Measurements from ENCODE around the gene IARS1. TPM values are rescaled to one million over a fixed set of nuclear protein-coding genes. Genes with fewer than 3 reads are reported as not detected.

IARS1 gene
- polyA plus RNA-seq, 1 donor from 2014 or later: 64.4 TPM

- no peak overlapping the region for H3K27ac ChIP-seq (ENCODE audit: low read length)
Measured at GRCh38 chr9:92263131-92263530, 30.4 kb downstream of the IARS1 start.

DNA sequence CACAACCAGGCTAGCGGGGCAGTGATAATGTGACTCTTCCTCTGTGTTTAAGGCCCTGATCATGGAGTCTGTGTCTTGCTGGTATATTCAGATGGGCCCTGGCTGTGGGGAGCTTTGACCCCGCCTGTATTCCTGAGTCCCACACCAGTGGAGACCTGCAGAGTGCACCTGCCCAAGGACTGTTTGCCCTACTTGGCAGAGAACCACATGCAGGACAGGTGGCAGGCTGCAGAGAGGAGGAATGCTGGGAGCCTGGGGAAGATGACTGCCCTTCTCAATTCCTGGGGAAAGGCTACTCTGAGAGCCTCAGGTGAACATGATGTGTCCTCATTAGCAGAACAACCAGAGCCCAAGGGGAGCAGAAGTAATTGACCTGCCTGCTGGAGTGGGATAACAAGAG, 36.2 kb downstream of the IARS1 start:
- Histone ChIP-seq H4K20me1 (ENCODE audit: insufficient read depth) (no peaks in the 10 kb centered on the region), H3F3A (ENCODE audit: insufficient read depth, low read length, poor library complexity, severe bottlenecking) (no peaks in the 10 kb centered on the region), H3K79me2 (replicated peaks; ENCODE audit: insufficient read depth, low read length) (no peaks in the 10 kb centered on the region), H3K9me2 (ENCODE audit: insufficient read depth, low read length) (no peaks in the 10 kb centered on the region), H3K27ac (ENCODE audit: low read length) (no peak overlapping the region), H3K4me2 (ENCODE audit: low read length) (no peak overlapping the region), H3K27me3 (ENCODE audit: insufficient read depth, low read depth, low read length) (no peaks in the 10 kb centered on the region), H3K9me3 (ENCODE audit: low read length) (no peaks in the 10 kb centered on the region), H3K36me3 (ENCODE audit: insufficient read depth, low read length) (peaks cover 5% of the 10 kb centered on the region), H3K4me3 (ENCODE audit: low read length) (no peak overlapping the region), H2AFZ (ENCODE audit: low read depth, low read length) (no peak overlapping the region), H3K9ac (ENCODE audit: low read length) (no peak overlapping the region)
- TF ChIP-seq EZH2 (IDR thresholded peaks at IDR 0.05; ENCODE audit: borderline replicate concordance, insufficient read depth, low read length, poor library complexity, severe bottlenecking) (no peak), CTCF (IDR thresholded peaks at IDR 0.05; ENCODE audit: poor library complexity, severe bottlenecking) (no peak), POLR2AphosphoS5 (IDR thresholded peaks at IDR 0.05) (no peak)
- TF ChIP-seq, protein P1, sequence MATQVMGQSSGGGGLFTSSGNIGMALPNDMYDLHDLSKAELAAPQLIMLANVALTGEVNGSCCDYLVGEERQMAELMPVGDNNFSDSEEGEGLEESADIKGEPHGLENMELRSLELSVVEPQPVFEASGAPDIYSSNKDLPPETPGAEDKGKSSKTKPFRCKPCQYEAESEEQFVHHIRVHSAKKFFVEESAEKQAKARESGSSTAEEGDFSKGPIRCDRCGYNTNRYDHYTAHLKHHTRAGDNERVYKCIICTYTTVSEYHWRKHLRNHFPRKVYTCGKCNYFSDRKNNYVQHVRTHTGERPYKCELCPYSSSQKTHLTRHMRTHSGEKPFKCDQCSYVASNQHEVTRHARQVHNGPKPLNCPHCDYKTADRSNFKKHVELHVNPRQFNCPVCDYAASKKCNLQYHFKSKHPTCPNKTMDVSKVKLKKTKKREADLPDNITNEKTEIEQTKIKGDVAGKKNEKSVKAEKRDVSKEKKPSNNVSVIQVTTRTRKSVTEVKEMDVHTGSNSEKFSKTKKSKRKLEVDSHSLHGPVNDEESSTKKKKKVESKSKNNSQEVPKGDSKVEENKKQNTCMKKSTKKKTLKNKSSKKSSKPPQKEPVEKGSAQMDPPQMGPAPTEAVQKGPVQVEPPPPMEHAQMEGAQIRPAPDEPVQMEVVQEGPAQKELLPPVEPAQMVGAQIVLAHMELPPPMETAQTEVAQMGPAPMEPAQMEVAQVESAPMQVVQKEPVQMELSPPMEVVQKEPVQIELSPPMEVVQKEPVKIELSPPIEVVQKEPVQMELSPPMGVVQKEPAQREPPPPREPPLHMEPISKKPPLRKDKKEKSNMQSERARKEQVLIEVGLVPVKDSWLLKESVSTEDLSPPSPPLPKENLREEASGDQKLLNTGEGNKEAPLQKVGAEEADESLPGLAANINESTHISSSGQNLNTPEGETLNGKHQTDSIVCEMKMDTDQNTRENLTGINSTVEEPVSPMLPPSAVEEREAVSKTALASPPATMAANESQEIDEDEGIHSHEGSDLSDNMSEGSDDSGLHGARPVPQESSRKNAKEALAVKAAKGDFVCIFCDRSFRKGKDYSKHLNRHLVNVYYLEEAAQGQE (IDR thresholded peaks at IDR 0.05; ENCODE audit: borderline replicate concordance): no peak

More at GRCh38 chr9:92263131-92263530, 30.4 kb downstream of the IARS1 start:
- Histone ChIP-seq H3K9me3 (ENCODE audit: low read length) (no peaks in the 10 kb centered on the region), H3K36me3 (ENCODE audit: insufficient read depth, low read length) (peaks cover 11% of the 10 kb centered on the region), H3K27me3 (ENCODE audit: insufficient read depth, low read depth, low read length) (no peaks in the 10 kb centered on the region), H4K20me1 (ENCODE audit: insufficient read depth) (no peaks in the 10 kb centered on the region), H3K79me2 (replicated peaks; ENCODE audit: insufficient read depth, low read length) (no peaks in the 10 kb centered on the region), H3K4me2 (ENCODE audit: low read length) (no peak overlapping the region), H3K4me3 (ENCODE audit: low read length) (no peak overlapping the region), H2AFZ (ENCODE audit: low read depth, low read length) (no peak overlapping the region), H3K9me2 (ENCODE audit: insufficient read depth, low read length) (no peaks in the 10 kb centered on the region), H3F3A (ENCODE audit: insufficient read depth, low read length, poor library complexity, severe bottlenecking) (no peaks in the 10 kb centered on the region), H3K9ac (ENCODE audit: low read length) (no peak overlapping the region)
- TF ChIP-seq MXI1 (conservative IDR thresholded peaks at IDR 0.05; ENCODE audit: poor library complexity, severe bottlenecking): no peak
- TF ChIP-seq, protein P1 (IDR thresholded peaks at IDR 0.05; ENCODE audit: borderline replicate concordance): no peak
- no peak for TF ChIP-seq EZH2 (IDR thresholded peaks at IDR 0.05; ENCODE audit: borderline replicate concordance, insufficient read depth, low read length, poor library complexity, severe bottlenecking)
- TF ChIP-seq POLR2AphosphoS5 (IDR thresholded peaks at IDR 0.05): no peak
- no peak for TF ChIP-seq CTCF (IDR thresholded peaks at IDR 0.05; ENCODE audit: poor library complexity, severe bottlenecking)
- no peak for TF ChIP-seq SMC3 (conservative IDR thresholded peaks at IDR 0.05; ENCODE audit: poor library complexity)
- TF ChIP-seq TAF1 (IDR thresholded peaks at IDR 0.05; ENCODE audit: low read depth): no peak
- TF ChIP-seq RAD21 (conservative IDR thresholded peaks at IDR 0.05): no peak
- TF ChIP-seq EP300 (conservative IDR thresholded peaks at IDR 0.05; ENCODE audit: poor library complexity, severe bottlenecking): no peak
